HG03520 (cell line): ENCODE measurements around the gene SULT1A3.
"Not testable (repeated sequence)": the region's sequence is repeated elsewhere in the genome, so short reads cannot be mapped to it uniquely, and the experiment has no call there.

Source experiments
- ATAC-seq: cut with Tn5 transposase; IDR thresholded peaks from one replicate; pipeline ENCODE4 v1.9.1; 2021; ENCODE audit warnings: mild to moderate bottlenecking, moderate library complexity; ENCODE audit not compliant: unreplicated experiment

Gene SULT1A3

DNA sequence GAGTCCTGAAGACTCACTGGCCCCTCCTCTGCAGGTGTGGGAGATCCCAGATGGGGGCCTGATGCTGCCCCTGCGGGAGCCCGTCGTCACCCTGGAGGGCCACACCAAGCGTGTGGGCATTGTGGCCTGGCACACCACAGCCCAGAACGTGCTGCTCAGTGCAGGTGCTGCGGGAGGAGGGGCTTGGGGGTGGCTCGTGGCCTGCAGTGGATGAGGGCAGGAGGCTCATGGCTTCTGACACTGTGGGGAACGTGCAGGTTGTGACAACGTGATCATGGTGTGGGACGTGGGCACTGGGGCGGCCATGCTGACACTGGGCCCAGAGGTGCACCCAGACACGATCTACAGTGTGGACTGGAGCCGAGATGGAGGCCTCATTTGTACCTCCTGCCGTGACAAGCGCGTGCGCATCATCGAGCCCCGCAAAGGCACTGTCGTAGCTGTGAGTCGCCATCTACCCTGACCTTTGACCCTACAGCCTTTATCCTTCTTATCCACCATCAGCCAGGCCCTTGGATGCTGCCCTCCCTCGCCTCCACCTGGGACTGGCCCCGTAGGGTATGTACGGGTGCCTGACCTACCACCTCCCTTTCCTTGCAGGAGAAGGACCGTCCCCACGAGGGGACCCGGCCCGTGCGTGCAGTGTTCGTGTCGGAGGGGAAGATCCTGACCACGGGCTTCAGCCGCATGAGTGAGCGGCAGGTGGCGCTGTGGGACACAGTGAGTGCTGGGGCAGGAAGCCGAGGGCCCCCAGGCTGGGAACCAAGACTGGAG, 12.1 kb upstream of the SULT1A3 start:
- ATAC-seq, result no peak

DNA sequence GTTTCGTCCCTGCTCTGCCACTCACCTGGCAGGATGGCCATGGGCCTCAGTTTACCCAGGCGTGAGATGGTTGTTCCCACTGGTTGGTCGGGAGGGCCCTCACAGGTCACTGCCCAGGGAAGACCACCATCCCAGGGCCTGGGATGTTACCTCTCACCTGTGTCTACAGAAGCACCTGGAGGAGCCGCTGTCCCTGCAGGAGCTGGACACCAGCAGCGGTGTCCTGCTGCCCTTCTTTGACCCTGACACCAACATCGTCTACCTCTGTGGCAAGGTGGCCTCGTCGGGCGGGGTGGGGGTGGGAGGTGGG, 11.5 kb upstream of the SULT1A3 start:
- ATAC-seq, result no peak

DNA sequence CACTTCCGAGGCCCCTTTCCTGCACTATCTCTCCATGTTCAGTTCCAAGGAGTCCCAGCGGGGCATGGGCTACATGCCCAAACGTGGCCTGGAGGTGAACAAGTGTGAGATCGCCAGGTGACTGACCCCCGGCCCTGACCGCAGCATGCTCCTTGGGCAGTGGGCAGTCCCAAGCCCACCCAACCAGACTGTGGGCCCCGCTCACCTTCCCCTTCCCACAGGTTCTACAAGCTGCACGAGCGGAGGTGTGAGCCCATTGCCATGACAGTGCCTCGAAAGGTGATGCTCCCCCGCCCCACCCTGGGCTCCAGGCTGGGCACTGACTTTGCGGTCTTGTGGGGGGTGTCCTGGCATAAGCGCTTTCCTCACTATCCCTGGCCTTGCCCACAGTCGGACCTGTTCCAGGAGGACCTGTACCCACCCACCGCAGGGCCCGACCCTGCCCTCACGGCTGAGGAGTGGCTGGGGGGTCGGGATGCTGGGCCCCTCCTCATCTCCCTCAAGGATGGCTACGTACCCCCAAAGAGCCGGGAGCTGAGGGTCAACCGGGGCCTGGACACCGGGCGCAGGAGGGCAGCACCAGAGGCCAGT, 11.0 kb upstream of the SULT1A3 start:
- ATAC-seq, result no peak

DNA sequence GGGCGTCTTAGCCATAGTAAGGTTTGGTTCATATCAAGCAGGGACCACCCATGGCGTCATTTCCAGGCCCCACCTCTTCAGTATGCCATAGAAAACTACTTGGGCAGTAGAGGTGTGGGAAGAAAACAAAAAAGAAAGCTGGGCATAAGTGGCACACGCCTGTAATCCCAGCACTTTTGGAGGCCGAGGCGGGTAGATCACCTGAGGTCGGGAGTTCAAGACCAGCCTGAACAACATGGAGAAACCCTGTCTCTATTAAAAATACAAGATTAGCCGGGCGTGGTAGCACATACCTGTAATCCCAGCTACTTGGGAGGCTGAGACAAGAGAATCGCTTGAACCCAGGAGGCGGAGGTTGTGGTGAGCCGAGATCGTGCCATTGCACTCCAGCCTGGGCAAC, 7.9 kb upstream of the SULT1A3 start:
- ATAC-seq, result not testable (repeated sequence)

DNA sequence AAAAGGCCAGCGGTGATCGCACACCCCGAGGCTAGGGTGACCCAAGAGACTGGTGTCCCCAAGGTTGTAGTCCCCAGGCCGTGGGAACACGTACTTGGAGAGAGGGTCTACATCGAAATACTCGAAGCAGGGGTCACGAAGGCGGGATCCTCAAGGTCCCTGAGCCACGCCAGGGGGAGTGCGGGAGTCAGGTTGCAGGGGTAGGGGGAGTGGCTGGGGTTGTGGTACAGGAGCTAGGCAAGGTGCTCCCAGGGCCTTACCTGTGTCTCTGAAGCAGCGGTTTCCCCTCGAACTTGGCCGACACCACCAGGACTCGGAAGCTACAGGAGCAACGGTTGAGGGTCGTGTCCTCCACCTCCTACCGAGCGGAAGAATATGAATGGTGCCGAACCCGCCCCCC, 6.0 kb upstream of the SULT1A3 start:
- not testable (repeated sequence) for ATAC-seq

GRCh38 chr16:30193615-30194014, 5.4 kb upstream of the SULT1A3 start, which contains the start of the genes BOLA2B and SLX1A:
Gene BOLA2B, minus strand, starts transcription at chr16:30193666. Its CDS starts 71 bp downstream, at chr16:30193595.
Gene SLX1A, plus strand, starts transcription at chr16:30193875. Its CDS starts 210 bp downstream, at chr16:30194085.
- peak; percentile 82 for ATAC-seq

DNA sequence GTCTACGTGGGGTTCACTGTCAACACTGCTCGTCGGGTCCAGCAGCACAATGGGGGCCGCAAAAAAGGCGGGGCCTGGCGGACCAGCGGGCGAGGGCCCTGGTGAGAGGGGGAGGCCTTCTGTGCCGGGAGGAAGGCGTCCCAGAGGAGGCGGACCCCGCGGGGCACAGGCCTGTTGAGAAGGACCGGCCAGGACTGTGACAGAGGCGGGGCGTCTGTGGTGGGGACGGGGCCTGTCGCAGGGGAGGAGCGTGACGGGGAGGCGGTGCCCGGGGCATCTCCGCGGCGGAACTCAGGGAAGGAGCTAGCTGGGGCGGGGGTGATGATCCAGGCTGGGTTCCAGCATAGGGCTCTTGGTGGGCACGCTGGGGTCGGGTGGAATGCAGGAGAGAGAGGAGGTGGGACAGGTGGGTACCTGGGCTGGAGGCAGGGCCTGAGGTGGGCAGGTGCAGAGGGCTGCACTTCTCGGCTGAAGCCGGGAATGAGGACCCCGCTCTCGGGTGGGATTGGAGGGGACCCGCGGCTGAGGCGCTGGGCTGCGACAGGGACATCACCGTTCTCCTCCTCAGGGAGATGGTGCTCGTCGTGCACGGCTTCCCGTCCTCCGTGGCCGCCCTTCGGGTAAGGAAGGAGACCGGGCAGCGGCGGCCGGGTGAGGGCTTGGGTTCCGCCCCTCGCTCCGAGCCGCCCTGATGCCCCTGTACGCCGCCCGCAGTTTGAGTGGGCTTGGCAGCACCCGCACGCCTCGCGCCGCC, 4.7 kb upstream of the SULT1A3 start:
- peak; percentile 44 for ATAC-seq

GRCh38 chr16:30197001-30197400, 2.1 kb upstream of the SULT1A3 start:
- ATAC-seq, result not testable (repeated sequence)

DNA sequence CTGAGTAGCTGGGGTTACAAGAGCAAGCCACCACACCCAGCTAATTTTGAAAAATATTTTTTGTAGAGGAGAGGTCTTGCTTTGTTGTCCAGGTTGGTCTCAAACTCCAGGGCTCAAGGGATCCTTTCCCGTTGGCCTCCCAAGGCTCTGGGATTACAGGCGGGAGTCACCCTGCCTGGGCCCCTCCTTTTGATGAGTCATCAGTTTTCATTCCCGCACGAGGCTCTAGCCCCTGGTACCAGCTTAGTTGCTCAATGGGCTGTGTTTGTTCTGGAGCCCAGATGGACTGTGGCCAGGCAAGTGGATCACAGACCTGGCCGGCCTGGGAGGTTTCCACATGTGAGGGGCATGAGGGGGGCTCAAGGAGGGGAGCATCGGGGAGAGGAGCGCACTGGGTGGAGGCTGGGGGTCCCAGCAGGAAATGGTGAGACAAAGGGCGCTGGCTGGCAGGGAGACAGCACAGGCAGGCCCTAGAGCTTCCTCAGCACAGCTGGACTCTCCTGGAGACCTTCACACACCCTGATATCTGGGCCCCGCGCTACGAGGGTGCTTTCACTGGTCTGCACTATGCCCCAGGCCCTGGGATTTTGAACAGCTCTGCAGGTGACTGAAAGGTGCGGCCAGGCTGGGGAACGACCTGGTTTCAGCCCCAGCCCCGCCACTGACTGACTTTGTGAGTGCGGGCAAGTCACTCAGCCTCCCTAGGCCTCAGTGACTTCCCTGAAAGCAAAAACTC, 721 bp downstream of the SULT1A3 start:
- not testable (repeated sequence) for ATAC-seq

- not testable (repeated sequence) for ATAC-seq
Observed at GRCh38 chr16:30205541-30206236, 6.6 kb downstream of the SULT1A3 start.

GRCh38 chr16:30206252-30206651, 7.2 kb downstream of the SULT1A3 start:
- ATAC-seq, result not testable (repeated sequence)

DNA sequence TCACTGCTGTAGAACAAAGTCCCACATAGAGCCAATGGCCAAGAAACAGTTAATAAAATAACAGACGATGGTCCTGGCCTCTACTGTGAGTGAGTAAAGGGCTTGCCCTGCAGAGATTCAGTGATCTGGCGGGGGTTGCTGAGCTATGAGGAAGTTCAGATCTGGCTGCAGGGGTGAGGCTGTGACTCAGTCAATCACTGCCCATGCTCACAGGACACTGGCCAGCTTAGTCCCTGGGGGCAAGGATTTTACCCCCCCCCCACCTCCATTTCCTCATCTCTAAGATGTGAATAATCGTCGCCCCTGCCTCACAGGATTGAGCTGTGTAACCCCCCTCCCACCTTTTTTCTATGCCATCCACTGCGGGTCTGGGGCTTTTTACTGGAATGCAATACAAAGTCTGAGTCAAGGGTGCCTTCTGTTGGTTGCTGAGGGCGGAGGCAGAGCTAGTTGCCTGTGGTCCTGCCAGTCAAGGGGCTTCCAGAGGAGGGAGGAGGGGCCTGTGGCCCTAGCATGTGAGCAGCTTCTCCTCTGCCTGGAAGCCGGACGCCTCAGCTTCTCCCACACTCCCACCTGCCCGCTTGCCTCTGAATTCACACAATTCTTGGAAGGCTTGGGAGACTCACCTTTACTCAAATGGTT, 8.1 kb downstream of the SULT1A3 start:
- not testable (repeated sequence) for ATAC-seq

GRCh38 chr16:30209032-30209431, 10.0 kb downstream of the SULT1A3 start:
- not testable (repeated sequence) for ATAC-seq

- ATAC-seq, result not testable (repeated sequence)
Observed at GRCh38 chr16:30211414-30211813, 12.4 kb downstream of the SULT1A3 start.

DNA sequence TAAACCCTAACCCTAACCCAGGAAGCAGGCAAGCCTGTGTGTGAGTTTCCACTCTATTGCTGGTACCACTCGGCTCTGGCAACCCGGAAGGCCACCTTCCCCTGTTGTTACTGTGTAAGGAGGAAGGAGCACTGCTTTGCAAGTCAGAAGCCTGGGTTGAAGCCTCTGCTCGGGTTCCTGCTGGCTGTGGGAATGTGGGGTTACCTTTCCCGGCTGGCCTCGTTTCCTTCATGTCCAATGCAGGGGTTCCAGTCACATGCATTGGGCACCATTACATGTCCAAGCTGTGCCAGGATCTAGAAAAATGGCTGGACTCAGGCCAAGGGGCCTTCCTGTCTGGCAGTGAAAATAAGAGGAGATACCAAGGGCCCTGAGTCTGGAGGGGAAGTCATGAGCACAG, 18.0 kb downstream of the SULT1A3 start:
- not testable (repeated sequence) for ATAC-seq

DNA sequence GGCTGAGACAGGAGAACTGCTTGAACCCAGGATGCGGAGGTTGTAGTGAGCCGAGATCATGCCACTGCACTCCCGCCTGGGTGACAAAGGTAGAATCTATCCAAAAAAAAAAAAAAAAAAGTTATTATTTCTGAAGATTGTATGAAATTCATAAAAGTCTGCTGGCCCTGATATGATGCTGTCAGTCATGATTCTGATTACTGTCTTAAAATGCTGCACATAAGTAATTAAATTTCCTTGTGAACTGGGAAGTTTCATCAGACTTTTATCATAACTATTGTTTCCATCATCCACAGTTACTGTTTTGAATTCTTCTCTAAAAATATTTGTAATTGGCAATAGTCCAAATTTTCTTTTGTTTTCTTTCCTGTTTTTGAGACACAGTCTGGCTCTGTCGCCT, 49.3 kb downstream of the SULT1A3 start, which contains the start of gene NPIPB13:
TSS of gene NPIPB13 (minus strand) at position 101 of the 400 bp plus-strand sequence. CDS start 2,906 bp downstream, outside the sequence.
- not testable (repeated sequence) for ATAC-seq
